ENCODE results near the gene LHPP. TPM values are rescaled to one million over a fixed set of nuclear protein-coding genes. Genes with fewer than 3 reads are reported as not detected.
"Not testable (repeated sequence)": the region's sequence is repeated elsewhere in the genome, so short reads cannot be mapped to it uniquely, and the experiment has no call there.

The LHPP gene
- polyA plus RNA-seq, 3 donors from 2014 or later = 10.1 to 15.3 (median 14.2) TPM

- Mint-ChIP-seq H3K4me1 (no peaks in the 10 kb centered on the region), H3K27ac (no peak overlapping the region), H3K9me3 (no peaks in the 10 kb centered on the region), H3K4me3 (no peak overlapping the region), H3K36me3 (no peaks in the 10 kb centered on the region), H3K27me3 (ENCODE audit: low read depth in 3 of 3) (peaks cover 2 to 21% (median 6%) of the 10 kb centered on the region in 3 donors)
- DNase-seq = no peak
These were observed 32.0 kb upstream of the LHPP start for GRCh38 chr10:124429576-124429975.

GRCh38 chr10:124430077-124430476 lies 31.5 kb upstream of the LHPP start:
- Mint-ChIP-seq H3K4me1 (no peaks in the 10 kb centered on the region), H3K27ac (no peak overlapping the region), H3K4me3 (no peak overlapping the region), H3K27me3 (ENCODE audit: low read depth in 3 of 3) (peaks cover 2 to 21% (median 6%) of the 10 kb centered on the region in 3 donors), H3K36me3 (no peaks in the 10 kb centered on the region), H3K9me3 (no peaks in the 10 kb centered on the region)
- no peak for DNase-seq

- no peak for DNase-seq
- Mint-ChIP-seq H3K27ac (no peak overlapping the region), H3K36me3 (no peaks in the 10 kb centered on the region), H3K4me1 (no peaks in the 10 kb centered on the region), H3K27me3 (ENCODE audit: low read depth in 3 of 3) (peaks cover 2 to 20% (median 4%) of the 10 kb centered on the region in 3 donors), H3K9me3 (no peaks in the 10 kb centered on the region), H3K4me3 (no peak overlapping the region)
These were observed 28.2 kb upstream of the LHPP start for GRCh38 chr10:124433461-124433860.

GRCh38 chr10:124435683-124436082 lies 25.9 kb upstream of the LHPP start:
- H3K4me3 Mint-ChIP-seq, H3K9me3 Mint-ChIP-seq, H3K36me3 Mint-ChIP-seq: not testable (repeated sequence)

GRCh38 chr10:124436191-124436638 lies 25.4 kb upstream of the LHPP start:
- Mint-ChIP-seq H3K4me1 (no peaks in the 10 kb centered on the region), H3K4me3 (no peak overlapping the region), H3K9me3 (no peaks in the 10 kb centered on the region), H3K27me3 (ENCODE audit: low read depth in 3 of 3) (peaks cover 4 to 11% (median 8%) of the 10 kb centered on the region in 3 donors), H3K27ac (no peak overlapping the region), H3K36me3 (no peaks in the 10 kb centered on the region)
- DNase-seq = no peak

More at GRCh38 chr10:124435683-124436082, 25.9 kb upstream of the LHPP start:
- not testable (repeated sequence) for H3K4me1 Mint-ChIP-seq, DNase-seq, H3K27ac Mint-ChIP-seq
- peaks cover 3 to 15% (median 4%) of the 10 kb centered on the region in 3 donors for H3K27me3 Mint-ChIP-seq (ENCODE audit: low read depth in 3 of 3)

GRCh38 chr10:124441694-124442093 lies 19.9 kb upstream of the LHPP start:
- H3K27me3 Mint-ChIP-seq (ENCODE audit: low read depth in 3 of 3) = peaks cover 6 to 26% (median 17%) of the 10 kb centered on the region in 3 donors
- not testable (repeated sequence) for H3K4me3 Mint-ChIP-seq, H3K9me3 Mint-ChIP-seq, DNase-seq, H3K36me3 Mint-ChIP-seq, H3K27ac Mint-ChIP-seq, H3K4me1 Mint-ChIP-seq

- Mint-ChIP-seq H3K36me3 (no peaks in the 10 kb centered on the region), H3K4me1 (peaks cover 0 to 4% of the 10 kb centered on the region in 2 donors), H3K4me3 (no peak overlapping the region), H3K9me3 (peaks cover 0 to 2% (median 0%) of the 10 kb centered on the region in 6 donors), H3K27ac (no peak overlapping the region), H3K27me3 (ENCODE audit: low read depth in 3 of 3) (peaks cover 16 to 51% (median 27%) of the 10 kb centered on the region in 3 donors)
- no peak for DNase-seq
These were observed 14.5 kb upstream of the LHPP start for GRCh38 chr10:124446830-124447750.

- H3K9me3 Mint-ChIP-seq = no peaks in the 10 kb centered on the region
- H3K36me3 Mint-ChIP-seq = no peaks in the 10 kb centered on the region
- no peak for DNase-seq
- no peak overlapping the region for H3K27ac Mint-ChIP-seq
- peaks cover 18 to 54% (median 27%) of the 10 kb centered on the region in 3 donors for H3K27me3 Mint-ChIP-seq (ENCODE audit: low read depth in 3 of 3)
- no peak overlapping the region for H3K4me3 Mint-ChIP-seq
- peaks cover 0 to 4% of the 10 kb centered on the region in 2 donors for H3K4me1 Mint-ChIP-seq
These were observed 13.7 kb upstream of the LHPP start for GRCh38 chr10:124447751-124448466.

GRCh38 chr10:124448696-124449169 lies 12.9 kb upstream of the LHPP start:
- H3K36me3 Mint-ChIP-seq = no peaks in the 10 kb centered on the region
- no peaks in the 10 kb centered on the region for H3K9me3 Mint-ChIP-seq
- peaks cover 0 to 4% of the 10 kb centered on the region in 2 donors for H3K4me1 Mint-ChIP-seq
- peaks cover 16 to 51% (median 29%) of the 10 kb centered on the region in 3 donors for H3K27me3 Mint-ChIP-seq (ENCODE audit: low read depth in 3 of 3)
- peak overlapping the region in 1 of 5 donors; percentile 21 for H3K4me3 Mint-ChIP-seq
- no peak overlapping the region for H3K27ac Mint-ChIP-seq
- no peak for DNase-seq

GRCh38 chr10:124449170-124450011 lies 12.2 kb upstream of the LHPP start:
- H3K27me3 Mint-ChIP-seq (ENCODE audit: low read depth in 3 of 3) = peaks cover 21 to 55% (median 29%) of the 10 kb centered on the region in 3 donors
- no peak overlapping the region for H3K27ac Mint-ChIP-seq
- H3K4me1 Mint-ChIP-seq = peaks cover 0 to 4% of the 10 kb centered on the region in 2 donors
- H3K9me3 Mint-ChIP-seq = no peaks in the 10 kb centered on the region
- no peak overlapping the region for H3K4me3 Mint-ChIP-seq
- DNase-seq = no peak
- no peaks in the 10 kb centered on the region for H3K36me3 Mint-ChIP-seq

GRCh38 chr10:124450012-124450782 lies 11.4 kb upstream of the LHPP start, which contains the start of gene NKX1-2:
Gene NKX1-2, minus strand, starts transcription at chr10:124450035. Its CDS starts 92 bp downstream, at chr10:124449943.
- Mint-ChIP-seq H3K4me3 (no peak within 1 kb of the TSS), H3K36me3 (no peaks in the 10 kb centered on the region), H3K9me3 (no peaks in the 10 kb centered on the region), H3K4me1 (peaks cover 0 to 4% of the 10 kb centered on the region in 2 donors), H3K27me3 (ENCODE audit: low read depth in 3 of 3) (peaks cover 26 to 56% (median 31%) of the 10 kb centered on the region in 3 donors), H3K27ac (no peak within 1 kb of the TSS)
- no peak for DNase-seq

GRCh38 chr10:124450783-124451057 lies 10.9 kb upstream of the LHPP start:
- no peak overlapping the region for H3K4me3 Mint-ChIP-seq

GRCh38 chr10:124451276-124451675 lies 10.3 kb upstream of the LHPP start:
- H3K27me3 Mint-ChIP-seq (ENCODE audit: low read depth in 3 of 3) = peaks cover 23 to 49% (median 29%) of the 10 kb centered on the region in 3 donors
- no peaks in the 10 kb centered on the region for H3K36me3 Mint-ChIP-seq
- H3K9me3 Mint-ChIP-seq = no peaks in the 10 kb centered on the region
- no peak overlapping the region for H3K4me3 Mint-ChIP-seq
- peaks cover 0 to 4% of the 10 kb centered on the region in 2 donors for H3K4me1 Mint-ChIP-seq
- DNase-seq = no peak
- no peak overlapping the region for H3K27ac Mint-ChIP-seq

More at GRCh38 chr10:124450783-124451057, 10.9 kb upstream of the LHPP start:
- no peak for DNase-seq
- Mint-ChIP-seq H3K9me3 (no peaks in the 10 kb centered on the region), H3K27me3 (ENCODE audit: low read depth in 3 of 3) (peaks cover 26 to 52% (median 29%) of the 10 kb centered on the region in 3 donors), H3K4me1 (peaks cover 0 to 4% of the 10 kb centered on the region in 2 donors), H3K27ac (no peak overlapping the region), H3K36me3 (no peaks in the 10 kb centered on the region)

Measured in immature natural killer cell (primary cell).